ENCODE results near the gene NTHL1. TPM values are rescaled to one million over a fixed set of nuclear protein-coding genes. Genes with fewer than 3 reads are reported as not detected.

The NTHL1 gene
- total RNA-seq, 1 donor from 2014 or later, result 28.5 TPM

DNA sequence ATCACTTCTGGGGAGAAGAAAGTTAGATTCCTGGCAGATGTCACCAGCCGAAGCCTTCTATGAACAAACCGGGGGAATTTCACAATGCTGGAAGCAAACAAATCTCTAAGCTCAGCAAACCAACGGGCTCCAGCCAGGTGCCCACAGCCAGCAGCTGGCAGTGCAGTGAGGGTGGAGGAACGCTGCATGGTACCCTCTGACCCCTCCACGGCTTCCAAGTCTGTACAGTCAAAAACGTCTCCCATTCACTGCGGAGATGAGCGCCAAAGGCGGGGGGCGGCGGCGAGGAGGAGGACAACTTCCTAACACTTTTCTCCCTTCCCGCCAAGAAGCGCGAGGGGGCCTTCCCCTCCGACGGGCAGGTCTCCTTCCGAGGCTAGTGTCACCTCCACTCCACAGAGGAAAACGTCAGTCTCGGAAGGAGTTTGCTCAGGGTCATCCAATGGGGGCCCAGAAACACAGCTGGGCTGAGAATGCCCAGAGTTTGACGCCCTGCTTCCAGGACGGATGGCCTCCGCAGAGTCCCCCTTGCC, 38.9 kb downstream of the NTHL1 start:
- Histone ChIP-seq H3K4me1 (peaks cover 63% of the 10 kb centered on the region), H3K9me3 (no peaks in the 10 kb centered on the region)

GRCh38 chr16:2008009-2008526, 39.6 kb downstream of the NTHL1 start:
- Histone ChIP-seq H3K27ac (peak overlapping the region; percentile 85), H3K27me3 (no peaks in the 10 kb centered on the region), H3K4me1 (peaks cover 68% of the 10 kb centered on the region), H3K9me3 (no peaks in the 10 kb centered on the region), H3K4me3 (peak overlapping the region; percentile 19 to 94), H3K36me3 (peaks cover 0 to 3% of the 10 kb centered on the region in 2 donors)
- no peak for DNase-seq (ENCODE audit: extremely low spot score in 2 of 2)
- peak; percentile 35 to 48 for TF ChIP-seq POLR2AphosphoS5 (IDR thresholded peaks at IDR 0.05; ENCODE audit: insufficient read depth in 1 of 2, low read depth in 1 of 2)
- no peak for TF ChIP-seq POLR2A (IDR thresholded peaks at IDR 0.05)
- intact Hi-C loops (cut with DNase I), result no loop called here

More for the DNA sequence above, 38.9 kb downstream of the NTHL1 start:
- intact Hi-C loops (cut with DNase I), result no loop called here
- Histone ChIP-seq H3K4me3 (peak overlapping the region; percentile 90 to 94), H3K27ac (peak overlapping the region; percentile 85), H3K36me3 (no peaks in the 10 kb centered on the region), H3K27me3 (no peaks in the 10 kb centered on the region)
- DNase-seq (ENCODE audit: extremely low spot score in 2 of 2), result no peak
- TF ChIP-seq POLR2AphosphoS5 (IDR thresholded peaks at IDR 0.05; ENCODE audit: insufficient read depth in 1 of 2, low read depth in 1 of 2) (no peak), POLR2A (IDR thresholded peaks at IDR 0.05) (no peak), CTCF (IDR thresholded peaks at IDR 0.05) (no peak)

DNA sequence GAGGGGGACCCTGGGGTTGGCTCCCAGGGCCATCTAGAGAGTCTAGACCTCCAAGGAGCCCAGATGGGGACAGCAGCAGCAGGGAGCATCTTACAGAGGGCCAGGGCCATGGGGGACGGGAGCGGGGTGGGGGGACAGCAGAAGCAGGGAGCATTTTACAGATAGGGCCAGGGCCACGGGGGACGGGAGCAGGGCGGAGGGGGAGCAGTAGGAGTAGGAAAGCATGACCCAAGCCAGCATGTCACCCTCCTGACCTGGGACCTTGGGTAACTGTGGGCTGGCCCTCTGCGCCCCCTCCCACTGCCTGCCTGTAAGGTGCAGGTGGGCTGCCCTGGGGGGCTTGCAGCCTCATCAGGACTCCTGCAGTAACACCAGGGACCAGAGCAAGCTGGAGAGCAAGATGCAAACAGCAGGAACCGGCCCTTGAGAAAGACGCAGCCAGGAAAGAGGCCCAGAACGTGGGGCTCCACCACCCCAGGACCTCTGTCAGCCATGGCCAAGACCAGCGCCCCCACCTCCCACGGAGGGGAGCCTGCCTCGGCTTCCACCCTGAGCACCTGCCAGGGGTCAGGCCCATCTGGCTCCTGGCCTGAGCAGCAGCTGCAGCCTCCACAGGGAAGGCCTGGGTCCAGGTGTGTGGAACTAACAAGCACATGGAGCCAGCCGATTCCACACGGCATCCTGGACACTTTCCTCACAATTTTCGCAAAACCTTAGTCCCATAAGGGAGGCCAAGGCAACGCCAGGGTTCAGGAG, 40.4 kb downstream of the NTHL1 start:
- Histone ChIP-seq H3K4me3 (peak overlapping the region in 1 of 2 donors; percentile 19), H3K27ac (peak overlapping the region; percentile 85), H3K36me3 (peaks cover 0 to 11% of the 10 kb centered on the region in 2 donors), H3K27me3 (no peaks in the 10 kb centered on the region), H3K9me3 (no peaks in the 10 kb centered on the region), H3K4me1 (peaks cover 68% of the 10 kb centered on the region)
- TF ChIP-seq POLR2A (IDR thresholded peaks at IDR 0.05), result no peak
- no peak for TF ChIP-seq POLR2AphosphoS5 (IDR thresholded peaks at IDR 0.05; ENCODE audit: insufficient read depth in 1 of 2, low read depth in 1 of 2)
- TF ChIP-seq CTCF (IDR thresholded peaks at IDR 0.05), result no peak
- no peak for DNase-seq (ENCODE audit: extremely low spot score in 2 of 2)
- intact Hi-C loops (cut with DNase I), result no loop called here

GRCh38 chr16:2006317-2006716, 41.3 kb downstream of the NTHL1 start:
- intact Hi-C loops (cut with DNase I), result no loop called here
- H3K9me3 ChIP-seq, result no peaks in the 10 kb centered on the region
- H3K36me3 ChIP-seq, result peaks cover 0 to 21% of the 10 kb centered on the region in 2 donors
- no peak overlapping the region for H3K4me3 ChIP-seq
- no peaks in the 10 kb centered on the region for H3K27me3 ChIP-seq
- H3K27ac ChIP-seq, result no peak overlapping the region
- no peak for TF ChIP-seq POLR2A (IDR thresholded peaks at IDR 0.05)
- TF ChIP-seq POLR2AphosphoS5 (IDR thresholded peaks at IDR 0.05; ENCODE audit: insufficient read depth in 1 of 2, low read depth in 1 of 2), result no peak
- no peak for TF ChIP-seq CTCF (IDR thresholded peaks at IDR 0.05)
- H3K4me1 ChIP-seq, result peaks cover 68% of the 10 kb centered on the region
- no peak for DNase-seq (ENCODE audit: extremely low spot score in 2 of 2)

GRCh38 chr16:2005646-2006045, 42.0 kb downstream of the NTHL1 start:
- intact Hi-C loops (cut with DNase I), result no loop called here
- DNase-seq (ENCODE audit: extremely low spot score in 2 of 2), result no peak
- peaks cover 67% of the 10 kb centered on the region for H3K4me1 ChIP-seq

More at GRCh38 chr16:2005646-2006045, 42.0 kb downstream of the NTHL1 start:
- peaks cover 0 to 27% of the 10 kb centered on the region in 2 donors for H3K36me3 ChIP-seq
- H3K27ac ChIP-seq, result no peak overlapping the region
- TF ChIP-seq POLR2AphosphoS5 (IDR thresholded peaks at IDR 0.05; ENCODE audit: insufficient read depth in 1 of 2, low read depth in 1 of 2), result no peak
- no peak for TF ChIP-seq POLR2A (IDR thresholded peaks at IDR 0.05)
- TF ChIP-seq CTCF (IDR thresholded peaks at IDR 0.05), result no peak
- H3K27me3 ChIP-seq, result no peaks in the 10 kb centered on the region
- H3K9me3 ChIP-seq, result no peaks in the 10 kb centered on the region
- no peak overlapping the region for H3K4me3 ChIP-seq

All from vagina (tissue), 2 donors.